Raji (cell line): ENCODE measurements around the gene CLIC1.

ENCODE experiments used
- POLR2A ChIP-seq: IDR thresholded peaks from 2 replicates; pipeline ENCODE4 v1.6.1; 2011; ENCODE audit warnings: low read depth, low read length, control low read depth; ENCODE audit not compliant: insufficient read depth

CLIC1 gene

DNA sequence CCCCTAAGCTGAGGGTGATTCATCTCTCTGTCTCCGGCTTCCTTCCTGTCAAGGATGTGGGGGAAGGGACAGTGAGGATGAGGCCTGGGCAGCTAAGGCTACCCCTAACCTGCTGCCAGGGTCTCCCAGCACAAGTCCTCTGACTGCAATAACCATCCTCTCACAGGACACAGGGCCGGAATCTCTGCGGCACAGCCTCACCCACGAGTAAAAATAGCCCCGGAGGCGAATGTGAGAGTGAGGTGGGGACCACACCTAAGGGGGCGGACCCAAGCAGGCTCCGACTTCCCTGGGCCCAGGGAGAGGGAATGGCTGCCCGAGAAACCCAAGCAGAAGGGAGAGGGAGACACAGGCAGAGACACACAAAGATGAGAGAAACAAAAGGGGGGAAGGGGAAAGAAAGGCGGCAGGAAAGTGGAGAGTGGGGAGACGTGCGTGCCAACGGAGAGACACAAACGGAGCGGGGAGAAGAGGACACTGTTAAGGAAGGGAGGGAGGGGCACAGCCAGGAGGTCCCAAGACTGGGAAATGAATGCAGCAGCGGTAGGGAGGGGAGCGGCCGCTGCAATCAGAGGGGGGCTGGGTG, 1.4 kb downstream of the CLIC1 start:
- TF ChIP-seq POLR2A: peak; percentile 44; the same call in 1 of the 2 replicates

DNA sequence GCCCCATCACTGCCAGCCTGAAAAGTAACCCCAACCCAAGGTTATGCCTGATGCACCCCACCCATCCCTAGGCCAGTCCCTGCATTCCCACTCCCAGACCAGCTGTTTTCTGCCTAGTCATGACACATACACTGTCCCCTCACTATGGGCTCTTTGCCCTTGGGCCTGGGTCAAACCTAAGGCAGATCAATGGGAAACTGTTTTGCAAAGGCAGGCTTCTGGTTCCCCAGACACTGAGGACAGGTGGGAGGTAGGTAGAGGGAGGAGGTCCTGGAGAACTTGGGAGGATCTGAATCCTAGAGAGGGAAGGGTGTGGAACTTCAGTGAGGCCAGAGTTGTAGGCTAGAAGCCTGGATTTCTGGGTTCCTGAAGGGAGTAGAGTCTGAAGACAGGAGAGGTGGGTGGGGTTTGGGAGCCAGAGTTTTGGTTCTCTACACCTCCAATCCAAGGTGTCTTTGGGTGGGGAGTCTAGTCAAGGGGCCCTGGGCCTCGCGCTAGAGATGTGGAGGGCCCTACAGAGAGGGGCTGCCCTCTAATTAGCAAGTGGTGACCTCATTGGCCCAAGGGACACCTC, 2.0 kb downstream of the CLIC1 start:
- no peak for TF ChIP-seq POLR2A

GRCh38 chr6:31733734-31734133, 2.6 kb downstream of the CLIC1 start:
- TF ChIP-seq POLR2A: no peak

- no peak for TF ChIP-seq POLR2A
These were observed 4.3 kb downstream of the CLIC1 start for GRCh38 chr6:31732029-31732428.

GRCh38 chr6:31730631-31731086, 5.7 kb downstream of the CLIC1 start:
- TF ChIP-seq POLR2A: no peak

GRCh38 chr6:31729979-31730630, 6.2 kb downstream of the CLIC1 start:
- TF ChIP-seq POLR2A: peak; percentile 31; the same call in 1 of the 2 replicates

- no peak; the same call in 1 of the 2 replicates for TF ChIP-seq POLR2A
These were observed 6.8 kb downstream of the CLIC1 start for GRCh38 chr6:31729515-31729978.

DNA sequence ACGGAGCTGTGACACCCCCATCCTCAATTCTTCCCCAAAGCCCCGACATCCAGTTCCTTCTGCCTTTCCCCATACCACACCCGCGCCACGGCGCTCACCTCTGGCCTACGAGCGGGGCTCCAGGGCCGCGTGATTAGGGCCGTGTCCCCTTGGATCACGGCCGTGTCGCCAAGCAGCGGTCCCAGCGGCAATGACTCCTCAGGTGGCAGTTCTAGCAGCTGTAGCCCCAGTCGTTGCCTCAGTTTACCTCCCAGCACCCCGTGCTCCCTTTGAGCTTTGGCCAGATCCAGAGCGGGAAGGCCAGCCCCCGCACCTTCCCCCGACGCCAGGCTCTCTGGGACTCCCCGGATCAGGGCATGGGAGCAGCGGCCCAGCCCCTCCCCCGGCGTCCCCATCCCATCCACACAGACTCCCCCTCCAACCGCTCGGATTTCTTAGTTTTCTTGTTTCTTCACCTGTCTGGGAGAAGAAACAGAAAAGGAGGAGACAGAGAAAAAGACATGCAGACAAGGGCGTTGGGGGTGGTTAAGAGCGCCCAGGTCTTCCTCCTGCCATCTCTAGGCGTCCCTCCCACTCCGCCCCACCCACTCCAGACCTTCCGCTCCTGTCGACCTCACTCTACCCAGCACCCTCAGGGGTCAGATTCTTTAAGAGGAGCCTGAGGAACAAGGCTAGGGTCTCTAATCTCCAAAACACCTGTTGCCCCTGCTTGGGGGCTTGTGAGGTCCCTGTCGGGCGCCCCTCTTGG, 7.4 kb downstream of the CLIC1 start, which contains the start of gene DDAH2:
TSS of gene DDAH2 (minus strand) at position 533 of the 748 bp plus-strand sequence. CDS start at position 395, 138 bp downstream.
- TF ChIP-seq POLR2A: no peak

- no peak for TF ChIP-seq POLR2A
These were observed 8.3 kb downstream of the CLIC1 start for GRCh38 chr6:31727717-31728671.

GRCh38 chr6:31727034-31727716, 9.2 kb downstream of the CLIC1 start:
- peak; percentile 37; the same call in 1 of the 2 replicates for TF ChIP-seq POLR2A

- no peak for TF ChIP-seq POLR2A
These were observed 10.6 kb downstream of the CLIC1 start for GRCh38 chr6:31725502-31726350.

- TF ChIP-seq POLR2A: no peak
These were observed 12.2 kb downstream of the CLIC1 start for GRCh38 chr6:31723980-31724691.
